SK-N-SH (cell line): ENCODE measurements around the gene LIME1. TPM values are rescaled to one million over a fixed set of nuclear protein-coding genes. Genes with fewer than 3 reads are reported as not detected.
A peak's percentile ranks its signal among the peaks of the same experiment; 100 is the strongest.

Source experiments
- CTCF ChIA-PET: fragments of 300-600, 350-600 bp; formaldehyde crosslinking; extraction: SDS; loops from one replicate; lab custom pipeline; 2021; lab: Yijun Ruan, JAX
- POLR2A ChIA-PET: fragments of 350-600 bp; sonication (Branson Sonifier 250); formaldehyde crosslinking; extraction: SDS; loops from one replicate; lab custom pipeline; 2020; ENCODE audit warnings: antibody characterized with exemption, inconsistent platforms; lab: Yijun Ruan, JAX
- DNase-seq: peaks from one replicate; pipeline ENCODE4 v3.0.0; 2012
- H2AFZ ChIP-seq: fragments of 200-600 bp; sonication (generic); 2 replicates; pipeline ENCODE4 v1.8.1; 2016; ENCODE audit warnings: antibody characterized with exemption, mild to moderate bottlenecking, low read depth
- H3F3A ChIP-seq: fragments of 200-600 bp; sonication (generic); replicated peaks from 2 replicates; pipeline ENCODE3; 2016; ENCODE audit warnings: antibody characterized with exemption, mild to moderate bottlenecking; ENCODE audit not compliant: insufficient read depth
- H3K27ac ChIP-seq, 2 experiments: fragments of 200-500 bp in 1 of 2; fragments of 200-600 bp in 1 of 2; sonication (Bioruptor generic) in 1 of 2; sonication (generic), shearing (Covaris generic) in 1 of 2; 2 replicates each; pipeline versions ENCODE4 v1.5.1 to v1.6.1; 2014 to 2016; ENCODE audit warnings: low read depth in 2 of 2, inconsistent platforms in 1 of 2, low read length in 1 of 2, mild to moderate bottlenecking in 1 of 2, mixed read lengths in 1 of 2
- H3K27me3 ChIP-seq: fragments of 200-600 bp; sonication (generic), shearing (Covaris generic); 2 replicates; pipeline ENCODE4 v1.6.1; 2016; ENCODE audit warnings: mixed run types; ENCODE audit not compliant: insufficient read depth
- H3K36me3 ChIP-seq, 2 experiments: fragments of 200-500 bp in 1 of 2; fragments of 200-600 bp in 1 of 2; sonication (Bioruptor generic) in 1 of 2; sonication (generic) in 1 of 2; replicated peaks in 1 of 2; 2 replicates each; pipeline versions ENCODE3 to v1.5.1; 2014 to 2016; ENCODE audit warnings: low read length in 1 of 2, mild to moderate bottlenecking in 1 of 2; ENCODE audit not compliant: insufficient read depth in 2 of 2, control insufficient read depth in 1 of 2
- H3K4me1 ChIP-seq, 2 experiments: fragments of 200-500 bp in 1 of 2; fragments of 200-600 bp in 1 of 2; sonication (Bioruptor generic) in 1 of 2; sonication (generic), shearing (Covaris generic) in 1 of 2; 2 replicates each; pipeline versions ENCODE4 v1.5.1 to v1.6.1; 2014 to 2016; ENCODE audit warnings: low read depth in 1 of 2, low read length in 1 of 2, mixed run types in 1 of 2; ENCODE audit not compliant: insufficient read depth in 2 of 2, control insufficient read depth in 1 of 2
- H3K4me2 ChIP-seq: fragments of 200-600 bp; sonication (generic), shearing (Covaris generic); 2 replicates; pipeline ENCODE4 v1.6.1; 2017; ENCODE audit warnings: mixed run types
- H3K4me3 ChIP-seq, 2 experiments: fragments of 200-500 bp in 1 of 2; fragments of 200-600 bp in 1 of 2; sonication (Bioruptor generic) in 1 of 2; sonication (generic), shearing (Covaris generic) in 1 of 2; 2 replicates each; pipeline versions ENCODE4 v1.5.1 to v1.8.1; 2014 to 2016; ENCODE audit warnings: low read depth in 2 of 2, inconsistent platforms in 1 of 2, low read length in 1 of 2, mild to moderate bottlenecking in 1 of 2, mixed read lengths in 1 of 2, moderate library complexity in 1 of 2
- H3K79me2 ChIP-seq: fragments of 200-600 bp; sonication (generic); 2 replicates; pipeline ENCODE4 v1.8.1; 2017; ENCODE audit warnings: mild to moderate bottlenecking; ENCODE audit not compliant: insufficient read depth
- H3K9ac ChIP-seq: fragments of 200-600 bp; sonication (generic); 2 replicates; pipeline ENCODE4 v1.6.1; 2017; ENCODE audit warnings: mixed run types
- H3K9me2 ChIP-seq: fragments of 200-600 bp; sonication (generic); 2 replicates; pipeline ENCODE4 v1.6.1; 2017; ENCODE audit warnings: mixed run types
- H3K9me3 ChIP-seq: fragments of 200-600 bp; sonication (generic); 2 replicates; pipeline ENCODE4 v1.6.1; 2017; ENCODE audit warnings: mixed run types, mild to moderate bottlenecking, moderate library complexity
- H4K20me1 ChIP-seq: fragments of 200-600 bp; sonication (generic); 2 replicates; pipeline ENCODE4 v1.6.1; 2017; ENCODE audit warnings: mild to moderate bottlenecking, mixed run types; ENCODE audit not compliant: insufficient read depth
- CHD2 ChIP-seq: fragments of 150-350 bp; IDR thresholded peaks from 2 replicates; pipeline ENCODE4 v1.6.1; 2018; ENCODE audit warnings: low read length; ENCODE audit not compliant: partially characterized antibody
- ELF1 ChIP-seq: IDR thresholded peaks from 2 replicates; pipeline ENCODE4 v1.4.0; 2012
- EP300 ChIP-seq, 2 experiments: IDR thresholded peaks; 2 replicates each; pipeline versions ENCODE4 v1.4.0 to v1.6.1; 2012; ENCODE audit warnings: borderline replicate concordance in 1 of 2, low read depth in 1 of 2, low read length in 1 of 2
- FOXJ3 ChIP-seq: sonication (generic); formaldehyde crosslinking; IDR thresholded peaks from 2 replicates; pipeline ENCODE4 v1.5.1; 2020; ENCODE audit warnings: mild to moderate bottlenecking, missing genetic modification reagents
- FOXM1 ChIP-seq: IDR thresholded peaks from 2 replicates; pipeline ENCODE4 v1.4.0; 2012; ENCODE audit warnings: low read depth, mild to moderate bottlenecking
- GABPA ChIP-seq: IDR thresholded peaks from 2 replicates; pipeline ENCODE4 v1.4.0; 2012; ENCODE audit warnings: low read depth, mild to moderate bottlenecking
- MEF2A ChIP-seq: IDR thresholded peaks from 2 replicates; pipeline ENCODE4 v1.4.0; 2012; ENCODE audit warnings: low read depth, borderline replicate concordance
- MXI1 ChIP-seq: IDR thresholded peaks from 2 replicates; pipeline ENCODE4 v1.6.1; 2012; ENCODE audit warnings: mild to moderate bottlenecking, low read depth, low read length, improper control_type of control experiment
- NFIC ChIP-seq: IDR thresholded peaks from 2 replicates; pipeline ENCODE4 v1.4.0; 2012; ENCODE audit warnings: borderline replicate concordance
- POLR2AphosphoS5 ChIP-seq: IDR thresholded peaks from 2 replicates; pipeline ENCODE4 v1.6.1; 2012; ENCODE audit warnings: low read depth, low read length
- RAD21 ChIP-seq: IDR thresholded peaks from 2 replicates; pipeline ENCODE4 v1.6.1; 2012; ENCODE audit warnings: mild to moderate bottlenecking, low read length
- RCOR1 ChIP-seq: fragments of 150-350 bp; IDR thresholded peaks from 2 replicates; pipeline ENCODE4 v1.6.1; 2017; ENCODE audit warnings: antibody characterized with exemption, low read length
- RXRA ChIP-seq: IDR thresholded peaks from 2 replicates; pipeline ENCODE4 v1.4.0; 2012; ENCODE audit warnings: low read depth, mild to moderate bottlenecking, borderline replicate concordance
- TAF1 ChIP-seq: IDR thresholded peaks from 2 replicates; pipeline ENCODE4 v1.6.1; 2012; ENCODE audit warnings: low read depth, mild to moderate bottlenecking, low read length, moderate library complexity, borderline replicate concordance
- TCF12 ChIP-seq: IDR thresholded peaks from 2 replicates; pipeline ENCODE4 v1.4.0; 2012
- whole genome bisulfite sequencing: methylation state at CpG from one replicate; pipeline ENCODE4 v1.1.6; 2017; ENCODE audit warnings: low lambda C conversion rate; 5-methylcytosine and 5-hydroxymethylcytosine counted together
- polyA plus RNA-seq, 3 experiments: library from polyadenylated mRNA; depleted of rRNA; stranded (reverse); fragments of >200 nt; gene quantifications; 2 replicates each; pipeline ENCODE4 v1.2.3, GENCODE V29; 2012
- TF ChIP-seq, protein P1 (sequence below): fragments of 150-350 bp; IDR thresholded peaks from 2 replicates; pipeline ENCODE4 v1.6.1; 2016; ENCODE audit warnings: mild to moderate bottlenecking, low read depth, low read length
- TF ChIP-seq, protein P2 (sequence below): IDR thresholded peaks from 2 replicates; pipeline ENCODE4 v1.6.1; 2012; ENCODE audit warnings: mild to moderate bottlenecking, low read depth, low read length, moderate library complexity
- TF ChIP-seq, protein P3 (sequence below): fragments of 150-350 bp; IDR thresholded peaks from 2 replicates; pipeline ENCODE4 v1.6.1; 2017; ENCODE audit warnings: antibody characterized with exemption, low read length, low read depth, borderline replicate concordance

LIME1 gene
- polyA plus RNA-seq, 1 of the 3 experiments (the other 2 are of a cell fraction): 10.9 TPM

DNA sequence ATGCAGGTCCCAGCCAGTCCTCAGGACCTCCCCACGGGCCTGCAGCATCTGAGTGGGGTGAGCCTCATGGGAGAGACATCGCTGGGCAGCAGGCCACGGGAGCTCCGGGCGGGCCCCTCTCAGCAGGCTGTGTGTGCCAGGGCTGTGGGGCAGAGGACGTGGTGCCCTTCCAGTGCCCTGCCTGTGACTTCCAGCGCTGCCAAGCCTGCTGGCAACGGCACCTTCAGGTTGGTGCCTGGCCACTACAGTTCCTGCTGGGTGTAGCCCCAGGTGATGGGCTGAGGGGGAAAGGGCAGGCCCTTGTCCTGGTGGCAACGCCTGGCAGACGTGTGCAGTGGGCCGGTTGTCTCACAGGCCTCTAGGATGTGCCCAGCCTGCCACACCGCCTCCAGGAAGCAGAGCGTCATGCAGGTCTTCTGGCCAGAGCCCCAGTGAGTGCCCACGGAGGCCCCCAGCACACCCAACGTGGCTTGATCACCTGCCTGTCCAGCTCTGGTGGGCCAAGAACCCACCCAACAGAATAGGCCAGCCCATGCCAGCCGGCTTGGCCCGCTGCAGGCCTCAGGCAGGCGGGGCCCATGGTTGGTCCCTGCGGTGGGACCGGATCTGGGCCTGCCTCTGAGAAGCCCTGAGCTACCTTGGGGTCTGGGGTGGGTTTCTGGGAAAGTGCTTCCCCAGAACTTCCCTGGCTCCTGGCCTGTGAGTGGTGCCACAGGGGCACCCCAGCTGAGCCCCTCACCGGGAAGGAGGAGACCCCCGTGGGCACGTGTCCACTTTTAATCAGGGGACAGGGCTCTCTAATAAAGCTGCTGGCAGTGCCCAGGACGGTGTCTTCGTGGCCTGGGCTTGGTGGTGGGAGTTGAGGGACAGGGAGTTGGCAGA lies 40.8 kb upstream of the LIME1 start:
- no peak overlapping the region for H3K4me2 ChIP-seq
- no peaks in the 10 kb centered on the region for H3F3A ChIP-seq
- CTCF ChIA-PET: no interaction called here
- H2AFZ ChIP-seq: no peak overlapping the region
- peak; percentile 41 for DNase-seq
- no peaks in the 10 kb centered on the region for H4K20me1 ChIP-seq
- H3K9me2 ChIP-seq: no peaks in the 10 kb centered on the region
- peaks cover 19 to 22% of the 10 kb centered on the region in 2 experiments; a peak in 3 of 4 replicates for H3K4me1 ChIP-seq
- H3K9ac ChIP-seq: no peak overlapping the region
- H3K79me2 ChIP-seq: no peaks in the 10 kb centered on the region
- POLR2A ChIA-PET: interaction anchor here (1.1 to 3.4 kb wide), 2 partner anchors 12 to 32 kb away, joined by 4 to 22 read pairs; partner anchors contain the start of genes ARFRP1 and ZGPAT
- no peak overlapping the region for H3K4me3 ChIP-seq
- no peaks in the 10 kb centered on the region for H3K9me3 ChIP-seq
- H3K36me3 ChIP-seq: peaks cover 0 to 9% of the 10 kb centered on the region in 2 experiments
- TF ChIP-seq ELF1 (no peak), MXI1 (no peak), EP300 (IDR thresholded peaks at IDR 0.05; ENCODE audit: borderline replicate concordance in 1 of 2, low read depth in 1 of 2, low read length in 1 of 2) (no peak), GABPA (no peak), NFIC (no peak), RXRA (no peak), RCOR1 (no peak), RAD21 (no peak), POLR2AphosphoS5 (no peak), TAF1 (no peak), CHD2 (no peak)
- TF ChIP-seq, protein P1, sequence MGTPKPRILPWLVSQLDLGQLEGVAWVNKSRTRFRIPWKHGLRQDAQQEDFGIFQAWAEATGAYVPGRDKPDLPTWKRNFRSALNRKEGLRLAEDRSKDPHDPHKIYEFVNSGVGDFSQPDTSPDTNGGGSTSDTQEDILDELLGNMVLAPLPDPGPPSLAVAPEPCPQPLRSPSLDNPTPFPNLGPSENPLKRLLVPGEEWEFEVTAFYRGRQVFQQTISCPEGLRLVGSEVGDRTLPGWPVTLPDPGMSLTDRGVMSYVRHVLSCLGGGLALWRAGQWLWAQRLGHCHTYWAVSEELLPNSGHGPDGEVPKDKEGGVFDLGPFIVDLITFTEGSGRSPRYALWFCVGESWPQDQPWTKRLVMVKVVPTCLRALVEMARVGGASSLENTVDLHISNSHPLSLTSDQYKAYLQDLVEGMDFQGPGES: no peak
- H3K27ac ChIP-seq: peak overlapping the region in 1 of 2 experiments; percentile 47; a peak in 1 of 4 replicates
- 92% methylated on average over 12 of the region's 25 CpGs for WGBS
- no peaks in the 10 kb centered on the region for H3K27me3 ChIP-seq

DNA sequence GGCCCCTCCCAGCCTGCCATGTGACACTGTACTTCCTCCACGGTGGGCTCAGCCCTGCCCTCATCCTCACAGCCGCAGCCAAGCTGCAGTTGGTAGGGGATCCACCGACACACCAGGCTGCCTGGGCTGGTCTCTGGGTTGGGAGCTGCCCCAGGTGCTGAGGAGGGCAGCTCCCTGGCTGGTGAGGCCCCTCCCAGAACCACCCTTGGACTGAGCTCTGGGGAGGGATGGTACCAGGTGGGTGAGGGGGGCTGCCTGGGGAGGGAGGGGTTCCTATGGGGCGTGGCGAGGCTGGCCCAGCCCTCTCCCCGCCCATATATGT lies 40.2 kb upstream of the LIME1 start:
- Histone ChIP-seq H4K20me1 (no peaks in the 10 kb centered on the region), H3K79me2 (no peaks in the 10 kb centered on the region), H3K4me2 (no peak overlapping the region), H3K4me1 (peaks cover 19 to 22% of the 10 kb centered on the region in 2 experiments; a peak in 3 of 4 replicates), H3K36me3 (peaks cover 0 to 9% of the 10 kb centered on the region in 2 experiments), H3K9ac (no peak overlapping the region), H3K27ac (peak overlapping the region in 1 of 2 experiments; percentile 47; a peak in 1 of 4 replicates), H3K9me2 (no peaks in the 10 kb centered on the region), H2AFZ (no peak overlapping the region), H3K9me3 (no peaks in the 10 kb centered on the region), H3K27me3 (no peaks in the 10 kb centered on the region), H3F3A (no peaks in the 10 kb centered on the region), H3K4me3 (no peak overlapping the region)
- CTCF ChIA-PET: no interaction called here
- POLR2A ChIA-PET: interaction anchor here (1.6 to 3.4 kb wide), 2 partner anchors 12 to 283 kb away, joined by 3 to 22 read pairs; partner anchors contain the start of genes ARFRP1, SAMD10 and ZGPAT
- no peak for DNase-seq
- TF ChIP-seq FOXM1 (no peak), TCF12 (no peak), MEF2A (no peak), TAF1 (no peak), FOXJ3 (CRISPR knock-in tag) (no peak)
- TF ChIP-seq, protein P2, sequence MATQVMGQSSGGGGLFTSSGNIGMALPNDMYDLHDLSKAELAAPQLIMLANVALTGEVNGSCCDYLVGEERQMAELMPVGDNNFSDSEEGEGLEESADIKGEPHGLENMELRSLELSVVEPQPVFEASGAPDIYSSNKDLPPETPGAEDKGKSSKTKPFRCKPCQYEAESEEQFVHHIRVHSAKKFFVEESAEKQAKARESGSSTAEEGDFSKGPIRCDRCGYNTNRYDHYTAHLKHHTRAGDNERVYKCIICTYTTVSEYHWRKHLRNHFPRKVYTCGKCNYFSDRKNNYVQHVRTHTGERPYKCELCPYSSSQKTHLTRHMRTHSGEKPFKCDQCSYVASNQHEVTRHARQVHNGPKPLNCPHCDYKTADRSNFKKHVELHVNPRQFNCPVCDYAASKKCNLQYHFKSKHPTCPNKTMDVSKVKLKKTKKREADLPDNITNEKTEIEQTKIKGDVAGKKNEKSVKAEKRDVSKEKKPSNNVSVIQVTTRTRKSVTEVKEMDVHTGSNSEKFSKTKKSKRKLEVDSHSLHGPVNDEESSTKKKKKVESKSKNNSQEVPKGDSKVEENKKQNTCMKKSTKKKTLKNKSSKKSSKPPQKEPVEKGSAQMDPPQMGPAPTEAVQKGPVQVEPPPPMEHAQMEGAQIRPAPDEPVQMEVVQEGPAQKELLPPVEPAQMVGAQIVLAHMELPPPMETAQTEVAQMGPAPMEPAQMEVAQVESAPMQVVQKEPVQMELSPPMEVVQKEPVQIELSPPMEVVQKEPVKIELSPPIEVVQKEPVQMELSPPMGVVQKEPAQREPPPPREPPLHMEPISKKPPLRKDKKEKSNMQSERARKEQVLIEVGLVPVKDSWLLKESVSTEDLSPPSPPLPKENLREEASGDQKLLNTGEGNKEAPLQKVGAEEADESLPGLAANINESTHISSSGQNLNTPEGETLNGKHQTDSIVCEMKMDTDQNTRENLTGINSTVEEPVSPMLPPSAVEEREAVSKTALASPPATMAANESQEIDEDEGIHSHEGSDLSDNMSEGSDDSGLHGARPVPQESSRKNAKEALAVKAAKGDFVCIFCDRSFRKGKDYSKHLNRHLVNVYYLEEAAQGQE: 0 out of 2 replicates have a peak, but pooled peaks have one; percentile 42
- TF ChIP-seq, protein P3, sequence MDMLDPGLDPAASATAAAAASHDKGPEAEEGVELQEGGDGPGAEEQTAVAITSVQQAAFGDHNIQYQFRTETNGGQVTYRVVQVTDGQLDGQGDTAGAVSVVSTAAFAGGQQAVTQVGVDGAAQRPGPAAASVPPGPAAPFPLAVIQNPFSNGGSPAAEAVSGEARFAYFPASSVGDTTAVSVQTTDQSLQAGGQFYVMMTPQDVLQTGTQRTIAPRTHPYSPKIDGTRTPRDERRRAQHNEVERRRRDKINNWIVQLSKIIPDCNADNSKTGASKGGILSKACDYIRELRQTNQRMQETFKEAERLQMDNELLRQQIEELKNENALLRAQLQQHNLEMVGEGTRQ: no peak
- WGBS: no CpG with 5 or more reads among the region's 6 CpGs
